Cardiac fibroblast (primary cell): Measurements from ENCODE around the gene SATB1.

Experiments
- DNase-seq, 2 donors: peaks; one replicate each; pipeline versions ENCODE4 v3.0.0 to v3.0.0-alpha.2; 2010; ENCODE audit warnings: low read depth in 2 of 2
- H3K4me3 ChIP-seq, 2 donors: replicated peaks in 1 of 2; 1 replicate in 1 of 2; 2 replicates in 1 of 2; pipeline ENCODE4 v1.5.1; 2011; ENCODE audit warnings: low read depth in 2 of 2, low read length in 2 of 2, mild to moderate bottlenecking in 2 of 2, moderate library complexity in 1 of 2
- CTCF ChIP-seq: IDR thresholded peaks from one replicate; pipeline ENCODE4 v1.5.1; 2011; ENCODE audit warnings: low read depth, mild to moderate bottlenecking, low read length, inconsistent platforms

SATB1 gene

GRCh38 chr3:18393906-18394305 lies 31.2 kb downstream of the SATB1 start:
- TF ChIP-seq CTCF = no peak
- no peak overlapping the region for H3K4me3 ChIP-seq
- DNase-seq = peak; percentile 46 to 57

- no peak overlapping the region for H3K4me3 ChIP-seq
- no peak for DNase-seq
- no peak for TF ChIP-seq CTCF
Measured at GRCh38 chr3:18390024-18390660, 35.0 kb downstream of the SATB1 start.

GRCh38 chr3:18389108-18389733 lies 35.9 kb downstream of the SATB1 start:
- peak; percentile 53 for TF ChIP-seq CTCF
- H3K4me3 ChIP-seq = no peak overlapping the region
- DNase-seq = peak; percentile 31 to 44

- no peak overlapping the region for H3K4me3 ChIP-seq
- DNase-seq = no peak
- TF ChIP-seq CTCF = no peak
Measured at GRCh38 chr3:18386274-18386890, 38.8 kb downstream of the SATB1 start.

GRCh38 chr3:18385706-18386105 lies 39.4 kb downstream of the SATB1 start:
- DNase-seq = no peak
- TF ChIP-seq CTCF = no peak
- H3K4me3 ChIP-seq = no peak overlapping the region

GRCh38 chr3:18382760-18383369 lies 42.3 kb downstream of the SATB1 start:
- no peak for TF ChIP-seq CTCF
- no peak for DNase-seq
- H3K4me3 ChIP-seq = no peak overlapping the region
